Dermis blood vessel endothelial cell (primary cell): ENCODE data around the gene C2CD2L. TPM values are rescaled to one million over a fixed set of nuclear protein-coding genes. Genes with fewer than 3 reads are reported as not detected.
"Not testable (repeated sequence)": the region's sequence is repeated elsewhere in the genome, so short reads cannot be mapped to it uniquely, and the experiment has no call there.

Experiments used
- DNase-seq: peaks from one replicate; pipeline ENCODE4 v3.0.0; 2010
- total RNA-seq: library from RNA; depleted of rRNA; stranded (reverse); fragments of >200 nt; gene quantifications from 2 replicates; pipeline ENCODE4 v1.2.3, GENCODE V29; 2014

Gene C2CD2L
- total RNA-seq = 2.2 and 5.6 TPM in 2 replicates

DNA sequence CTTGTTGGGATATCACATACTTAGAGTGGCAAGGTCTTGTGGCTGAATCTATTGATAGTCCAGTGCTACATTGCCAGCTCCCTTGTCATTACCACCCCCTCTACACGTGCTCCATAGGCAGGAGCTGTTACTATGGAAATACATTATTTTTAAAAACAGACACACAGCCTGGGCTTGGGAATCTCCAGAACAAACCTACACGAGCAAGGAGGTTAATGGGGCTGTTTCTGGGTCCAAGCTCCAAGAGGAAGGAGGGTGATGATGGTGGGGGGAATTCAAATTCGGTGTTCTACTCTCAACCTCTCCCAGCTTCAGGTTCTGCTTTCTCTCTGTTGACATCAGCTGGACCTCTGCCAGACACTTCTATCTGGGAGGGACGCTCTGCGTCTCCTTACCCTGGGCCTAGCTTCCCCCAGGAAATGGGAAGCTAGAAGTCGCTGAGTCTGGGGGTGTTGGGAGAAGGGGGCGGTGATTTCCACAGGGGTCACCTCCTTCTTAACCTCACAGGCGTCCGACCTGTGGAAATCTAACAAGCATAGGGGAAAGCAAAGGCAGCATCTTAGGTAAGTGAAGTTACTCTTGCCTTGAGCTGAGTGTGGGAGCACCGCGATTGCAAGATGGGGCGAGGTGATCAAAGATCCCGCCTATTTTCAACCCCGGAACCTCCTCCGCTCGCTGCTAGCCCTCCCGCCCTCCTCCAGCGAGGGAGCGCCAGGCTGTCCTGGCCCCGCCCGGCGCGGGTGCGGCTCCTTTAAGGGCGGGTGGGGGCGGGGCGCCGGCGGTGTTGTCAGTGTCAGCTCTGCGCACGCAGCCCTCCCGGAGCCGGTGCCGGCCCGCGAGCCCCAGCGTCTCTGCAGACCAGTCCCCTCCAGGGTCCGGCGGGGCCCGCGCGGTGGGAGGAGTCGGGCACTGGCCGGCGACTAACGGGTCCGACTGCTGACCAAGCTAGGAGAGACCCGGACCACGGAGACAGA is at the start of gene C2CD2L:
TSS of gene C2CD2L (plus strand) at position 781 of the 974 bp plus-strand sequence. CDS start 398 bp downstream, outside the sequence.
- peak; percentile 87 for DNase-seq

DNA sequence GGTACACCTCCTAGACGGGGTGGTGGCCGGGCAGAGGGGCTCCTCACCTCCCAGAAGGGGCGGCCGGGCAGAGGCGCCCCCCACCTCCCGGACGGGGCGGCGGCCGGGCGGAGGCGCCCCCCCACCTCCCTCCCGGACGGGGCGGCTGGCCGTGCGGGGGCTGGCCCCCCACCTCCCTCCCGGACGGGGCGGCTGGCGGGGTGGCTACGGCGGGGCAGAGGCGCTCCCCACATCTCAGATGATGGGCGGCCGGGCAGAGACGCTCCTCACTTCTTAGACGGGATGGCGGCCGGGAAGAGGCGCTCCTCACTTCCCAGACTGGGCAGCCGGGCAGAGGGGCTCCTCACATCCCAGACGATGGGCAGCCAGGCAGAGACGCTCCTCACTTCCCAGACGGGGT is 48.0 kb upstream of the C2CD2L start:
- DNase-seq = not testable (repeated sequence)

DNA sequence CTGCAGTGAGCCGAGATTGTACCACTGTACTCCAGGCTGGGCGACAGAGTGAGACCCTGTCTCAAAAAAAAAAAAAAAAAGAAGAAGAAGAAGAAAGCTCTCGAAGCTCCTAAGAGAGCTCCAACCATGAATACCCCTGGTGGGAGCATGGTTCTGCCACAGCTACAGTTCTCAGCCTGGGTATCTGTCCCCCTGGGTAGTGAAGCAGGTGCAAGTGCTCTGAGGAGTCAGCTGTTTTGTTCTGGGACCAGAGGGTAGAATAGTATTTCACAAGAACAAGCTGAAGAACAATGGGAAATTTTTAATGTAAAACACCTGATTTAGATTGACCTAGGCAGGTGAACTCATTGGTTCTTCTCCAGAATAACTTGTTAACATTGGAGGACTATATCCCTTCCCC is 45.9 kb upstream of the C2CD2L start:
- no peak for DNase-seq

DNA sequence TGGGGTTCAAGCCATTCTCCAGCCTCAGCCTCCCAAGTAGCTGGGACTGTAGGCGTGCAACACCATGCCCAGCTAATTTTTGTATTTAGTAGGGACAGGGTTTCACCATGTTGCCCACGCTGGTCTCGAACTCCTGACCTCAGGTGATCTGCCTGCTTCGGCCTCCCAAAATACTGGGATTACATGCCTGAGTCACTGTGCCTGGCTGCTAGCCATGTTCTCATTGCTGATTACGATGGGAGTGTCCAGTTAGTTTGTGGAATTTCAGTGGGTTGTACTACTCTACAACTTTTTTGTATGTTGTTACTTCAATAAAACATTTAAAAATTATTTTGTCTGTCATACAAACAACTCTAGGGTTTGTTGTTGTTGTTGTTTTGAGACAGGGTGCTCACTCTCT is 44.4 kb upstream of the C2CD2L start:
- DNase-seq = peak; percentile 20

DNA sequence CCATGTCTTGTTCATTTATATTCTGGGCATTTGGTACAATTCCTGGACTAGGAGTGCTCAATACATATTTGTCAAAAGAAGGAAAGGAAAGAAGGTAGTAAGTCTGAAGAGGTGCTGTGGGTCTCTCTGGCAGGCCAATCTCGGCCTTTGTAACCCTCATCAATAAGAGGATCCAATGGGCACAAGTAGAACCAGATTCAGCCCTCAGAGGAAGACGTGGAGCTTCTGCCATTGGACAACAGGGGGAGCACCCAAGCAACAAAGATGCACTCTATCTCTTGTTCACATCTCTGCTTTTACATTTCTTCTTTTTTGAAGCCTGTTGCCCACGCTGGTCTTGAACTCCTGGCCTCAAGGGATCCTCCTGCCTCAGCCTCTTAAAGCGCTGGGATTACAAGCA is 41.8 kb upstream of the C2CD2L start:
- DNase-seq = peak; percentile 61

DNA sequence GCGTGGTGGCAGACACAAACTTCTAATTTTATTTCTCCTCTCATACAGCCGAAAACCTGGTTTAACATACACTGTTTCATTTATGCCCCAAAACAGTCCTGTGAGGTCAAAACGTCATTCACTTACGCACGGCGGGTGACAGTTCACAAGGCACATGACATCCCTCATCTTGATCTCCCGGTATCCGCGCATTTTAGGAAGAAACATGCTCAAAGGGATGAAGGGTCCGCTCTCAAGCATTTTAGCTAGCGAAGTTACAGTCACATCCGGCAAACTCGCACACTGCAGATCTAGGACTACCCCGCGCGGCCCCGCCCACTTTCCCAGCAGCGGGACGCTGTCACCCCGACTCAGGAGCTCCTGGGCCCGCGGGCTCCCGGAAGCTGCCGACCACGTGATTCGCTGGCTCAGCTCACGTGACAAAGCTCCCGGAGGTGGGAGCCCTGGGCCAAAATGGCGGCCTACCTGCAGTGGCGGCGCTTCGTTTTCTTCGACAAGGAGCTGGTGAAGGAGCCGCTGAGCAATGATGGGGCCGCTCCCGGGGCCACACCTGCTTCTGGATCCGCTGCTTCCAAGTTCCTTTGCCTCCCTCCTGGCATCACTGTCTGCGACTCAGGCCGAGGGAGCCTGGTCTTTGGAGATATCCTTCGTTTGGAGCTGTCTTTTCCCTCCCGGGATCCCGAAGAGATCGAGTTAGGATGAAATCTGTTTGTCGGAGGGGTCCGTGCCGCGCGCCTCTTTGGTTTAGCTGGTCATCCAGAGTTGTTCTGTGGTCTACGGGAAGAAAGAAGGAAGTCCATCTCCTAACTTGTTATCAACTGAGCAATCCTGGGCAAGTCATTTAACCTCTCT is 39.5 kb upstream of the C2CD2L start, which contains the start of gene VPS11:
TSS of gene VPS11 (plus strand) at position 448 of the 852 bp plus-strand sequence. CDS start at position 454, 6 bp downstream.
- DNase-seq = peak; percentile 97

DNA sequence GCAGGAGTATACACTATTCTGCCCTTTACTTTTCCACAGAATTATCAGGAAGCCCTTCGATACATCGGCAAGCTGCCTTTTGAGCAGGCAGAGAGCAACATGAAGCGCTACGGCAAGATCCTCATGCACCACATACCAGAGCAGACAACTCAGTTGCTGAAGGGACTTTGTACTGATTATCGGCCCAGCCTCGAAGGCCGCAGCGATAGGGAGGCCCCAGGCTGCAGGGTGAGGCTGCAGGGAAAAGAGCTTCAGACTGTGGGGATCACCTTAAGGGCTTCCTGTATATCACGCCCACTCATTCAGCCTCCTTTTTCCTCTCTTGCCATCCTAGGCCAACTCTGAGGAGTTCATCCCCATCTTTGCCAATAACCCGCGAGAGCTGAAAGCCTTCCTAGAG is 29.3 kb upstream of the C2CD2L start:
- no peak for DNase-seq

DNA sequence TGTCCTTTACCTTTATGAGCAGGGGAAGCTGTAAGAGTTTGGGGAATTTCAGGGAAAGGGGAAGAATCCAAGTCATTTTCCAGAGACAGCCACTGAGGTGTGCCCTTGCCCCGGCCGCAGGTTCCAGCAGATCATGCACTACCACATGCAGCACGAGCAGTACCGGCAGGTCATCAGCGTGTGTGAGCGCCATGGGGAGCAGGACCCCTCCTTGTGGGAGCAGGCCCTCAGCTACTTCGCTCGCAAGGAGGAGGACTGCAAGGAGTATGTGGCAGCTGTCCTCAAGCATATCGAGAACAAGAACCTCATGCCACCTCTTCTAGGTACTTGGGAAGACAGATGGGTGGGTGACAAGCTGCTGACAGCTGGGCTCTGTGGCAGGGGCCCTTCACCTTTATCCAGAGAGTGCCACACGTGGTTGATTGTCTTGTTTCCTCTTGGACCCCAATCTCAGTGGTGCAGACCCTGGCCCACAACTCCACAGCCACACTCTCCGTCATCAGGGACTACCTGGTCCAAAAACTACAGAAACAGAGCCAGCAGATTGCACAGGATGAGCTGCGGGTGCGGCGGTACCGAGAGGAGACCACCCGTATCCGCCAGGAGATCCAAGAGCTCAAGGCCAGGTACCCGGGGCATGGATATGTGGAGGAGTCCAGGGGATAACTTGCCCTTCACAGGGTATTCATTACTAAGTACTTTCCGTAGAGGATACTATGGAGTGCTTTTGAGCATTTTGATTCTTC is 28.3 kb upstream of the C2CD2L start:
- no peak for DNase-seq

DNA sequence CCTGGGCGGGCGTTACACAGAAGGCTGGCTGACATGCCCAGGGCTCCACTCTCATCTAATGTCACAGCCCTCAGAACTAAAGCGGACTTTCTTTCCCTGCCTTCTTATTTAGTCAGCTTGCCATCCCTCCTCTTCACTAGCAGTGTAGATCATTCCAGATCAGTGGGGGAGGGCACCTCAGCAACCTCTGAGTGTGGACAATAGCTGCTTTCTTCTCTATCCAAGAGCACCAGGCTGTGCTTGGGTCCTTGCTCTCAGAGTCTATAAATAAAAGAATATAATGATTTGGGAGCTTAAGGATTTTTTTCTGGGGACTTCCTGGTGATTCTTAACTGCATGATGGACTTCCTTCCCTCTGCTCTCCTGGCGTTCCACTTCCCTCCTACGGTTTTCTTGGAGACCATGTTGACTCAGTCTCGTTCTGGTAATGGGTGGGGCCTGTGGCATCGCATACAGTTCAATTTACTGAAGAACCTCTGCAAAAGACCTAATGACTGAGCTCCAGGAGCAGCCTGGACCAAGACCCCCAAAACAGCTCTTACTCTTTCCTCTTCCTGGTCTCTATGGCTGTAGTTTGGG is 25.4 kb upstream of the C2CD2L start:
- DNase-seq = no peak

DNA sequence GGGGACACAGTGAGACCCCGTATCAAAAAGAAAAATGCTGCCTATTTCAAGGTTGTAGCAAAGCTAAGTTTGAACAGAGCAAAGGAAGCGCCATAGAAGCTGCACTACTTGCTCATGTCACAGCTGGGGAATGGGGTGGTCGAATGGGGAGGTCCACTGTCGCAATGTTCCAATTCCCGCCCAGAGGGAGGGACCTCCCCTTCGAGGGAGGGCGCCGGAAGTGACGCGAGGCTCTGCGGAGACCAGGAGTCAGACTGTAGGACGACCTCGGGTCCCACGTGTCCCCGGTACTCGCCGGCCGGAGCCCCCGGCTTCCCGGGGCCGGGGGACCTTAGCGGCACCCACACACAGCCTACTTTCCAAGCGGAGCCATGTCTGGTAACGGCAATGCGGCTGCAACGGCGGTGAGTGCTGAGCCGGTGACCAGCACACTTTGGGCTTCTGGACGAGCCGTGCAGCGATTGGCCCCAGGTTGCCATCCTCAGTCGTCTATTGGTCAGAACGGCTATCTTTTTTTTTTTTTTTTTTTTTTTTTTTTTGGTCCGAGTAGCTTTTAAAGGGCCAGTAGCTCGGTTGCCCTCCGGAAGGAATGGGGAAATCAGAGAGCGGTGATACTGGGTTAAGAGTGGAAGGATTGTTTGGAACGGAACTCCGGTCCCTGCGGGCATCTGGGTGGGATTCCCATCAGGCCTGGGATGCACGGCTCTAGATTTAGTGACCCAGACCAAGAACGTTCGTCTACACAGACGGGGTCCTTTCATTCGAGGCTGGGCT is 22.3 kb upstream of the C2CD2L start, which contains the start of gene HMBS:
TSS of gene HMBS (plus strand) at position 219 of the 774 bp plus-strand sequence. CDS start at position 372, 153 bp downstream.
- DNase-seq = peak; percentile 95

DNA sequence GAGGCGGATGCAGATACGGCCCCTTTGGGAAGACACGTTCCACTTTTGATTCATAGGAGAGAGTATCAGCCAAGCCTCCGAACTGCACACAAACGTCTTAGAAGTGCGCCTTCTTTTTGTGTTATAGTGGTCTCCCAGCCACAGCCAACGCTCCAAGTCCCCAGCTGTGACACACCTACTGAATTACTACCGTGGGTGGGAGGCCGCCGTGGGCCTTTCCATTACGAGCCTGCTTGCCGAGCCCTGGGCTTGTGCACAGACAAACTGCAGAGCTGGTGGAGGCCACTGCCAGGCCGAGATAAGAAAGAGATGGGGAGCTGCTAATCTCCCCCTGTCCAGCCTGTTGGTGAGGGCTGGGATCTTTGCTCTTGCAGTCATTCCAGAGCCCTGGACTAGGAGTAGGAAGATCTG is 21.7 kb upstream of the C2CD2L start:
- no peak for DNase-seq

DNA sequence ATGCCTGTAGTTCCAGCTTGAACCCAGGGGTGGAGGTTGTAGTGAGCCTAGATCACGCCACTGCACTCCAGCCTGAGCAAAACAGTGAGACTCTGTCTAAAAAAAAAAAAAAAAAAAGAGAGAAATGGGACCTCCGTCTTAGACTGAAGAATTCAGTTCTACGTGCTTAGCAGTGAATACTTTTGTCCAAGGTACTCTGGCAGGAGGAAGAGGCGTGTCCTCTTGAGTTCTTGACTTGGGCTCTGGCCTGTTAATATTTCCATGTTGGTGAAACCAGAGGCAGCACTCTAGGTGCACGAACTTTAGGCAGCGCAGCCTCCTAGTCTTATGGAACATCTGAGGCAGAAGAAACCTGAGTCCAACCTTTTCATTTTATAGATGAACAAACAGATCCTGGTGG is 20.0 kb upstream of the C2CD2L start:
- no peak for DNase-seq

DNA sequence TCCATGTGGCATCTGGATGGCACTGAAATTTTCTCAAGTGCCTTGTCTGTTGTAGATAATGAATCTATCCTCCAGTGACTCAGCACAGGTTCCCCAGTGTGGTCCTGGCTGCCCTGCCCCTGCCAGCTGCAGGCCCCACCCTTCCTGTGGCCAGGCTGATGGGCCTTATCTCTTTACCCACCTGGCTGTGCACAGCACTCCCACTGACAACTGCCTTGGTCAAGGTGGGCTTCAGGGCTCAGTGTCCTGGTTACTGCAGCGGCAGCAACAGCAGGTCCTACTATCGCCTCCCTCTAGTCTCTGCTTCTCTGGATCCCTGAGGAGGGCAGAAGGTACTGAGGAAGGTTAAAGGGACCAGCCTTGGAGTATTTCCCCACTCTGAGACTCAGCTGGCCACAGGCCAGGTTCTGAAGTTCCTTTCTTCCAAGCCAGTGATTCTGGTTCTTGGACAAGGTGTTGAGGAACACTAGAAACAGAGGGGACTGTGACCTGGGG is 19.4 kb upstream of the C2CD2L start:
- no peak for DNase-seq

DNA sequence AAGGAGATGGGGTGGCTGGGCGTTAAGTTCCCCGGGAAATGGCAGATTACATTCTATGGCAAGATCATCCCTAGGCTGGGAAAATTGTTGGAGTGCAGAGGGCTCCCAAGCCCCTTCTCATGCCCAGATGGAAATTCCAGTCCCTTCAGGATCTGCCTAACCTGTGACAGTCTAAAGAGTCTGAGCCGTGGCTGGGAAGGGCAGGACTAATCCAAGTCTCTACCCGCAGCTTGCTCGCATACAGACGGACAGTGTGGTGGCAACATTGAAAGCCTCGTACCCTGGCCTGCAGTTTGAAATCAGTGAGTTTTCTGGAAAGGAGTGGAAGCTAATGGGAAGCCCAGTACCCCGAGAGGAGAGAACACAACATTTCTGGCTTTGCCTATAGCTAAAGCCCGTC is 18.7 kb upstream of the C2CD2L start:
- no peak for DNase-seq

DNA sequence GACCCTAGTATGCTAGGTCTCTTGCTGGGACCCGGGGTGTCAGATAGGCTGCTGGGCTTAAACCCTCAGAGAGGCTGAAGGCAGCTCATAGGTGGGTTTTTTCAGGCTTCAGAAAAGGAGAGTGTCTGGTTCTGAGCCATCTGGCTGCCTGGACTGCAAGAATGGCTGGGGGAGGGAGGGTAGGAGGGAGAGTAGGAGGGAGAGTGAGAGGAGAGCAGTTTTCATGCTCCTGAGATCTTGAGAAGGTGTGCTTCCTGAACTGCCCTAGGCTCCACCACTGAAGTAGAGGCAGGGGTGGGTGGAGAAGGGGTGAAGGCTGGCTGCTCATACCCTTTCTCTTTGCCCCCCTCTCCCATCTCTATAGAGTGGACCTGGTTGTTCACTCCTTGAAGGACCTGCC is 17.8 kb upstream of the C2CD2L start:
- no peak for DNase-seq

DNA sequence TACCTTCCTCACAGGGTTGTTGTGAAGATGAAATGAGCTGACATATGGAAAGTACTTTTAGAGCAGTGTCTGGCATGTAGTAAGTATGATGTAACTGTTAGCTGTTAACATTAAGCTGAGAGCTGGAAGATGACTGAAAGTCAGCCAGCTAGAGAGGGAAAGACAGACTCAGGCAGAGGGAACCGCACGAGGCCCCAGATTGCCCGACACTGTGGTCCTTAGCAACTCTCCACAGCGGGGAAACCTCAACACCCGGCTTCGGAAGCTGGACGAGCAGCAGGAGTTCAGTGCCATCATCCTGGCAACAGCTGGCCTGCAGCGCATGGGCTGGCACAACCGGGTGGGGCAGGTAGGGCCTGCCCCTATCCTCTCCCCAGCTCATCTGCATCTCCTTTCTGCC is 16.0 kb upstream of the C2CD2L start:
- no peak for DNase-seq

DNA sequence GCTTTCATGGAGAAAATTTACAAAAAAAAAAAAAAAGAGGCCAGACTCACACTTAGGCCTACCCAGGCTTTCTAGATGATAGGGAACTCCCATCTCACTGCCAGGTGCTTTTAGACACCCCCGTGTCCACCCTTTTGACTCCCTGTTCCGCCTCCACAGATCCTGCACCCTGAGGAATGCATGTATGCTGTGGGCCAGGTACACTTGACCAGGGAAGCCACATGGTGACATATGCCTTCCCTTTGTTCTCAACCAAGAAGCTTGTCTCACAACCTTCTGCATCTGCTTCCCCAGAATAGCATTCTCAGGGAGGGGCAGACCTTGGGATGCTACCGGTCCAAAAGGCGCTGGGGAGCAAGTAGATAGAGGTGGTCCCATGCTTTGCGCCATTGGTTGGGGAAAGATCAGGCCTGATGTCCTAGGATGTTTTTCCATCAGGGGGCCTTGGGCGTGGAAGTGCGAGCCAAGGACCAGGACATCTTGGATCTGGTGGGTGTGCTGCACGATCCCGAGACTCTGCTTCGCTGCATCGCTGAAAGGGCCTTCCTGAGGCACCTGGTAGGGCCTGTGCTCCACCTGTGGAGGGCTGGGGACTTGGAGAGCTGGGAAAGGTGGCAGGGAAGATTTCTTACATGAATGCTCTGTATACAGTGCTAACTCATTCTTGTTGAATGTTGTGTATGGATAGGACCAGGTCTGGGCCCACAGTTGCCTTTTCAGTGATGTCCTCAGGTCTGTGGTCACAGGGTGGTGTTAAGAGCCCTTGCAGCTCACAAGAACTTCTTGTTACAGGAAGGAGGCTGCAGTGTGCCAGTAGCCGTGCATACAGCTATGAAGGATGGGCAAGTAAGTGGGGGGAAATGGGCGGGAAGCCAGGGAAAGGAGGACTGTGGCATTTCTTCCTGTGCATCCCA is 14.9 kb upstream of the C2CD2L start:
- no peak for DNase-seq

DNA sequence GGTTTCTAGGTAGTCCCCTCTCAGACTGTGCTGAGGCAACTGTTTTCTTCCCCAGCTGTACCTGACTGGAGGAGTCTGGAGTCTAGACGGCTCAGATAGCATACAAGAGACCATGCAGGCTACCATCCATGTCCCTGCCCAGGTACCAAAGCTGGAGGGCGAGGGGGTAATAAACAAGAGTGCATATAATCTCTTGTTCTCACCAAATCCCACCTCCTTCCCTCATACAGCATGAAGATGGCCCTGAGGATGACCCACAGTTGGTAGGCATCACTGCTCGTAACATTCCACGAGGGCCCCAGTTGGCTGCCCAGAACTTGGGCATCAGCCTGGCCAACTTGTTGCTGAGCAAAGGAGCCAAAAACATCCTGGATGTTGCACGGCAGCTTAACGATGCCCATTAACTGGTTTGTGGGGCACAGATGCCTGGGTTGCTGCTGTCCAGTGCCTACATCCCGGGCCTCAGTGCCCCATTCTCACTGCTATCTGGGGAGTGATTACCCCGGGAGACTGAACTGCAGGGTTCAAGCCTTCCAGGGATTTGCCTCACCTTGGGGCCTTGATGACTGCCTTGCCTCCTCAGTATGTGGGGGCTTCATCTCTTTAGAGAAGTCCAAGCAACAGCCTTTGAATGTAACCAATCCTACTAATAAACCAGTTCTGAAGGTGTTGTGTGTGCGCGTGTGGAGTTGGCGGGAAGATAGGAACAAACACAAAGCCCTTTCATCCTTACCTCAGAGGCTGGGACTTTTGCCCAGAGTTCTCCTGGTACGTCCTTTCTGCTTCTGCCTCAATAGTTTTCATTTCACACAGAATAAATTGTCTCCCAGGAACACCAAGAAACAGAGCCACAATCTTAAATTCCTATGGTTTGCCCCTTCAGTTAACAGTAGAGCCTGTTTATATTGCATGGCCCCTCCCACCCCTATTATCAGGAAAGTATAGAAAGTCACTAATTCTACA is 14.0 kb upstream of the C2CD2L start:
- DNase-seq = peak; percentile 23
